Right kidney (tissue), 1 donor: Measurements from ENCODE around the gene SLC5A11.
"Not testable (repeated sequence)": the region's sequence is repeated elsewhere in the genome, so short reads cannot be mapped to it uniquely, and the experiment has no call there.

Experiments used
- DNase-seq: peaks from one replicate; pipeline ENCODE4 v3.0.0-alpha.2; 2016

The SLC5A11 gene

DNA sequence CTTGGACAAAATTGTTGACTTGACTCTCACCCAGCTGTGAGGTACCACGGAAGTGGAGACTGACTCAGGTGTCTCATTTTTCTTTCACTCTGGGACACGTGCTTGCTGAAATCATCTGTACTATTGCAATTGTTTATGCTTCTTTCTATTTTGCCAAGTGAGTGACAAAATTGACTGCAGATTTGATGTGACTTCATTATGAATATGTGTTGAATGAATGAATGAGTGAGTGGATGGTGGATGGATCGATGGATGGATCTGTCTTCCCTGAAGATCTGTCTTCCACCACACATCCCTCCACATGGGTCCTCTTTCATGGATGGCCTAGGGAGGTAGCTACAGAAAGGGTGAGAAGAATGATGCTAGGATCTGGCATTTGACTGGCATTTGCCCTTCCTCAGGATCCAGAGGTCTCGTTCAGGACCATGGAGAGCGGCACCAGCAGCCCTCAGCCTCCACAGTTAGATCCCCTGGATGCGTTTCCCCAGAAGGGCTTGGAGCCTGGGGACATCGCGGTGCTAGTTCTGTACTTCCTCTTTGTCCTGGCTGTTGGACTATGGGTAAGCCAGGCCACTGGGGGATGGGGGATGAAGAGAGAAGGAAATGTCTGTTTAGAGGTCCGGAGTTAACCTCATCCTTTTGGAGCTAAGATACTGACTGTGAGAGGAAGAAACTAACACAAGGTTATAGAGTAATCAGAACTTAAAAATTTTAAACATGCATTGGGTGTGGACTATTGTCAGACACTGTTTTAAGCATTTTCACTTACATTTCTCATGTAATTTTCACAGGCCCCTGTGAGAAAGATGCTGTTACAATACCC, 12.7 kb downstream of the SLC5A11 start:
- no peak for DNase-seq

- no peak for DNase-seq
Observed at GRCh38 chr16:24861461-24861860, 15.7 kb downstream of the SLC5A11 start.

DNA sequence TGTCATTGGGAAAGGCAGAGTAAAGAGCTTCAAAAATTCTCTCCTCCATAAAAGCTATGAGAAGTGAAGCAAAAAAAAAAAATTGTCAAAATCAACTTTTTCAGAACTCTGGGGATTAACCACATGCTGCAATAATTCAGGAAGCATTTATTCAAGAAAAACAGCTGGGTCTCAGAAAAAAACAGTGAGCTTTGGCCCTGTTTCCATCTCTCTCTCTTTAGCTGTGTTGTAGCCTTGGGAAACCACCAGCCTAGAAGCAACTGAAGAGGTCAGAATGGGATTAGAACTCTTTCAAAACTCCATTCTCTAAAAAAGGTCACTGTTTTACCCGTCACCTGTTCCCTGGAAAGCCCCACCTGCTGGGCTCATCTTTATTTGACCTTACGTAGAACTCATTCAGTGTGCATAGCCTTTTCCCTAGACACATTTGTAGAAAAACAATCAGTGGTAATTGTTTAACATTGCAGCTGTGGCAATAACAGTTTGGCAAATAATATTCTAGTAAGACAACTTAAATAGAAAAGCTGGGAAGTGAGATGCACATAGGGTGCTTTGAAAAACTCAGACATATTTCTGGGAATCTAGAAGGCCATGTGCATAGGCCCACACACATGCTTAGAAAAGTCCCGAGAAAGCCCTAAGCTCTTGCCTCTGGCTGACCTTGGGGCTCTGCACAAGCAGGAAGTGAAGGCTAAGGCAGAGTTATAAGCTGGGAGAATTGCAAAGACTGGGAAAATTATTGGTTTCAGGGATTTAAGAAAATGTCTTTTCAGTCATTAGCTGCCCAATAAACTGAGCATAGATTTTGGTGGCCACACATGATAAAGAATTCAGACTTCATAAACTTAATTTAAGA, 18.0 kb downstream of the SLC5A11 start:
- DNase-seq: no peak

DNA sequence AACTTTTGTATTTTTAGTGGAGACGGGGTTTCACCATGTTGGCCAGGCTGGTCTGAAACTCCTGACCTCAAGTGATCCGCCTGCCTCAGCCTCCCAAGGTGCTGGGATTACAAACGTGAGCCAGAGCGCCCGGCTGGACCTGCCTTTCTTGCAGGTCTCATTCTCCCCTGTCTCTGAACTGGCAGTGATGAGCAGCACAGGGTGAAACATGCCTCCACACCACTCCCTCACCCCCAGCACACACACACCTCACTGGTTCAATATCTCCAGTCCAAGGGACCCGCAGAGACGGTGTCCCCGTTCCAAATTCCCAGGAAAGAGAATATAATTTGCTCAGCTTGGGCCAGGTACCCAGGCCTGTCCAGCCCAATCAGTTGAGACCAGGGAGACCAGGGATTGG, 23.3 kb downstream of the SLC5A11 start:
- no peak for DNase-seq

DNA sequence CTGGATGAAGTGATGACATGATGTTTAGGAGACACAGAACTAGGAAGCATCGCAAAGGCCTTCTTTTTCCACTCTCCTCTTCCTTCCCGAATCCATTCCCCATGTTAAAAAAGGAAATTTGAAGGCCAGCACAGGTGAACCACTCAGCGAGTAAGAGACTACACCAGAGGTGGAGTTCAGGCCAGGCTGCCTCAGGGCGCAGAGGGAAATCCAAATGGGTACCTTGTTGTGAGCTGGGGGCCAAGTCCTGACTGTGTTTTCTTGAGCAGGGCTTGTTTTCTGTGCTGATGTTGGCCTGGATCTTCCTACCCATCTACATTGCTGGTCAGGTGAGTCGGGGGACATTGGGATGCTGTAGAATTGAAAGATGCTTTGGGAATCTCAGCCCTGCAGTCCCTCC, 26.1 kb downstream of the SLC5A11 start:
- no peak for DNase-seq

GRCh38 chr16:24873028-24873427, 27.3 kb downstream of the SLC5A11 start:
- no peak for DNase-seq

- no peak for DNase-seq
Observed at GRCh38 chr16:24875466-24875865, 29.7 kb downstream of the SLC5A11 start.

GRCh38 chr16:24876231-24876630, 30.5 kb downstream of the SLC5A11 start:
- DNase-seq: no peak

DNA sequence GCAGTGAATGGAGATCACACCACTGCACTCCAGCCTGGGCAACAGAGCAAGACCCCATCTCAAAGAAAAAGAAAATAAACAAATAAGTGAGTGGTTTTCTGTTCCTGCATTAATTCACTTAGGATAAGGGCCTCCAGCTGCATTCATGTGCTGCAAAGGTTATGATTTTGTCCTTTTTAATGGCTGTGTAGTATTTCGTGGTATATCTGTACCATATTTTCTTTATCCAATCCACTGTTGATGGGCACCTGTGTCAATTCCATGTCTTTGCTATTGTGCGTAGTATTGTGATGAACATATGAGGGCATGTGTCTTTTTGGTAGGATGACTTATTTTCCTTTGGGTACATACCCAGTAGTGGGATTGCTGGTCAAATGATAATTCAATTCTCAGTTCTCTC, 33.9 kb downstream of the SLC5A11 start:
- no peak for DNase-seq

DNA sequence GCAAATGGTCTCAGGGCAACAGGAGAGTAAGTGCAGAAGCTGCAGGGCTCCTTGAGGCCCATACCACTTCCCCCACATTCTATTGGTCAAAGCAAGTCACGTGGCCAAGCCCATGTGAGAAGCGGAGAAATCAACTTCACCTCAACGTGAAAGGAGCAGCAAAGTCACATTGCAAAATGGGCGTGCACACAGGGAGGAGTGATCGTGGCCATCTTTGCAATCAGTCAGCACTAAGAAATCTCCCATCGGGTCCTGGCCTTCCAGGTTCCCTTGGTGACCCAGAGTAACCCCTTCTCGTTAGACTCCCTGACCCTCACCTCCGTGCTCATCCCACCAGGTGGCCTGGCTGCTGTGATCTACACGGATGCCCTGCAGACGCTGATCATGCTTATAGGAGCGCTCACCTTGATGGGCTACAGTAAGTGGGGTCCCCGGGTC, 38.0 kb downstream of the SLC5A11 start:
- no peak for DNase-seq

DNA sequence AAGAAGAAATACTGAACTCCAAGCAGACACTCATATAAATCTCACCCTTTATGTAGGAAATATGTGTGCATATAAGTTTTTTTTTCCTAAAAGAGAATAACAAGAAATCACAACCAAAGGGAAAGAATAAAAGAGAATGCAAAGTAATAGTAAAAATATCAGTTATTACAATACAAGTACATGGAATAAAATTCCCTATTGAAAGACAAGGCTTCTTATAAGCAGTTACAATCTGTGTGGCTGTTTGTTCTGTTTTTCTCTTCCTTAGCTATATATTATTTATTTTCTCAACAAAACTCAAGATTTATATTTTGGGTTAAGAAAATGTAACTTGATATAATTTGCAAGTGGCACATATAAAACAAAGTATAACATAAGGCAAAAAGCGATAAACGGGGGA, 41.7 kb downstream of the SLC5A11 start:
- no peak for DNase-seq

- DNase-seq: no peak
Observed at GRCh38 chr16:24890746-24891145, 45.0 kb downstream of the SLC5A11 start.

DNA sequence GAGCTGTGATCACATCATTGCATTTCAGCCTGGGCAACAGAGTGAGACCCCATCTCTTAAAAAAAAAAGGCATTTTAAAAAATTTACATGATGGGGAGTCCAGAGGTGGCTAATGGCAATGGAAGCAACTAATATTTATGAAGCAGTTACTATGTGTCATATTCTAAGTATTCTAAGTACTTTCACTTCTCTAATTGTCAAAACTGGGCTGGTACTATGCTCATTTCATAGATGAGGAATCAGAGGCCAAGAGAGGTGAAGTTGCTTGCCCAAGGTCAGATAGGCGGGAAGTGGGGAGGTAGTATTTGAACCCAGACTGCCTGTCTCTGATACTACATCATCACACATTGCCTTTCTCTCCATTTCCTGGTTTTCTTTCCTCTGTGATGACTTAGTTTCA, 50.7 kb downstream of the SLC5A11 start:
- DNase-seq: no peak

DNA sequence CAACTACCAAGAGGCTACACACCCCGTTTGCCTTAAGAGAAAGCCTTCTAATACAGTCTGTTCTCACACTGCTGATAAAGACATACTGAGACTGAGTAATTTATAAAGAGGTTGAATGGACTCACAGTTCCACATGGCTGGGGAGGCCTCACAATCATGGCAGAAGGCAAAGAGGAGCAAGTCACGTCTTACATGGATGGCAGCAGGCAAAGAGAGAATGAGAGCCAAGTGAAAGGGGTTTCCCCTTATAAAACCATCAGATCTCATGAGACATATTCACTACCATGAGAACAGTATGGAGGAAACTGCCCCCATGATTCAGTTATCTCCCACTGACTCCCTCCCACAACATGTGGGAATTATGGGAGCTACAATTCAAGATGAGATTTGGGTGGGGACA, 51.8 kb downstream of the SLC5A11 start:
- not testable (repeated sequence) for DNase-seq

DNA sequence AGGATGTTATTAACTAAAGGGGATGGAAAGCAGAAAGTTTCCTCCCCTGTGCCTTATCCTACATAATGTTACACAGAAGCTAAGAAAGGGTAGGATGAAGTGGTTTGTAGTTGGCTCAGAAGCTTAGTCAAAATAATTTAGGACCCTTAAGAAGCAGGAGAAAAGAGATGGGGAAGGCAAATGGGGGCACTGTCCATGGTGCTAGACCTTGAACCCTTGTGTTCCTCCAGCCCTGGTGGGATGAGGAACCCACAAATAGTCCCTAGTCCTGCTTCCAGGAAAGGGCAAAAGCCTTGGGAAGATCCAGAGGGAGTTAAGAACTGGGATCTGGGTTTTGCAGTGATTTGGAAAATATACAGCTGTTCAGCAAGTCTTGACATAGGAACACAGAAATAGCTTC, 54.5 kb downstream of the SLC5A11 start:
- no peak for DNase-seq

- DNase-seq: no peak
Observed at GRCh38 chr16:24906199-24906808, 60.5 kb downstream of the SLC5A11 start.

DNA sequence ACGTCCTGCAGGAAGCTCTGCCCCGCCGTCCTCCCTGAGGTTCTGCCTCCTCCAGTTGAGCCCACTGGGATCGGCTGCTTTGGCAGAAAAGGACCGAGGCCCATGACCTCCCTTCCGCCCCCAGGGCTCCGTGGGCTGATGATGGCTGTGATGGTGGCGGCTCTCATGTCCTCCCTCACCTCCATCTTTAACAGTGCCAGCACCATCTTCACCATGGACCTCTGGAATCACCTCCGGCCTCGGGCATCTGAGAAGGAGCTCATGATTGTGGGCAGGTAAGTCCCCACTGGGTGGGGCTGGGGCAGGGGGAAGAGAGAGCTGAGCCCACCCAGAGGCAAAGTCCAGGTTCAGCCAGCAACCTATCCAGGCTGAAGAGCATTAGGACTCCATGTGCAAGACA, 61.1 kb downstream of the SLC5A11 start:
- no peak for DNase-seq

DNA sequence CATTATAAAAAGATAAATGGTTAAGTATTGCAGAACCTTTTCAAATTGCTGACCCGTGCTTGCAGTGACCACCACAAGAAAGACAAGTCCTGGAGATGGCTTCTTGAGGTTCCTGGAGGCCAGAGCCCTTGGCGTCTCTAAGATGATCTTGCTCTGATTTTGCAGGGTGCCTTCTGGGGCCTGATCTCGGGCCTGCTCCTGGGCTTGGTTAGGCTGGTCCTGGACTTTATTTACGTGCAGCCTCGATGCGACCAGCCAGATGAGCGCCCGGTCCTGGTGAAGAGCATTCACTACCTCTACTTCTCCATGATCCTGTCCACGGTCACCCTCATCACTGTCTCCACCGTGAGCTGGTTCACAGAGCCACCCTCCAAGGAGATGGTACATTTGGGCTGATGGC, 63.0 kb downstream of the SLC5A11 start:
- no peak for DNase-seq

GRCh38 chr16:24909856-24910255, 64.1 kb downstream of the SLC5A11 start:
- DNase-seq: no peak

DNA sequence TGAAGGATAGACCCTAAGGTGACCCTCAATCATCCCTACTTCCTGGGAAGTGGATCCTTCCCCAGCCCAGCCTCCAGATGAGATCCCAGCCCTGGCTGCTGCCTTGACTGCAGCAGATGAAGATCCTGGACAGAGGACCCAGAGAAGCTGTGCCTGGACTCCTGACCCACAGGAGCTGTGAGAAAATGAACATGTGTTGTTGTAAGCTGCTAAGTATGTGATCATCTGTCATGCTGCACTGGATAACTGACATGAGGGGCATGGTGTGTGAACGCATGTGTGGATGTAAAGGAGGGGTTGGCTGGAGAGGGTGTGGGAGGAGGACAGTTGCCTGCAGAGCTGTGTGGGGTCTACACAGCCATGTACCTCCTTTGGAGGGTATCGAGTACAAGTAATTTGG, 69.3 kb downstream of the SLC5A11 start:
- DNase-seq: no peak

DNA sequence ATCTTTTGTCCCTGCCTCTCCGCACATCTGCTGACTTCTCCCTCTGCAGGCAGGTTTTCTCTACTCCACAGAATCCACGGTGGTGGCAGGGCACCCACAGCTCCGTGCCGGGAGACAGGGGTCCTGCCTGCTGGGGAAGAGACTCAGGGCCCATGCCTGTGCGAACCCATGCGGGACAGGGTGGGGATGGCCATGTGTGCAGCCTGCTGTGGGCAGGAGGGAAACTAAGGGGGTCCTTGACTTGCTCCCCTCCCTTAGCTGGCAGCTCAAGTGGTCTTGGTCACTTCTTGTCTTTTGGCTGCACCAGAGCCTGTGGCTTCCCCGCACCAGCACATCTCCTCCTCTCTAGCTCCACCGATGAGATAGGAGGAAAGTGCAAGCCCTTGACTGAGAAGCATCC, 69.8 kb downstream of the SLC5A11 start:
- no peak for DNase-seq

- no peak for DNase-seq
Observed at GRCh38 chr16:24917236-24917635, 71.5 kb downstream of the SLC5A11 start.

- DNase-seq: no peak
Observed at GRCh38 chr16:24917891-24918290, 72.1 kb downstream of the SLC5A11 start.
